GM12872 (cell line): Measurements from ENCODE around the gene BAG3.

Experiments used
- CTCF ChIP-seq: IDR thresholded peaks from 3 replicates; pipeline ENCODE4 v1.5.1; 2011; ENCODE audit warnings: low read depth, mild to moderate bottlenecking, low read length, moderate library complexity; ENCODE audit not compliant: insufficient read depth

The BAG3 gene

GRCh38 chr10:119670717-119671116 is 19.5 kb downstream of the BAG3 start:
- no peak for TF ChIP-seq CTCF

GRCh38 chr10:119671381-119671780 is 20.2 kb downstream of the BAG3 start:
- no peak for TF ChIP-seq CTCF

- no peak for TF ChIP-seq CTCF
Observed at GRCh38 chr10:119672291-119672690, 21.1 kb downstream of the BAG3 start.

GRCh38 chr10:119673271-119673670 is 22.1 kb downstream of the BAG3 start:
- TF ChIP-seq CTCF, result no peak

GRCh38 chr10:119675483-119676170 is 24.4 kb downstream of the BAG3 start:
- no peak for TF ChIP-seq CTCF

GRCh38 chr10:119677126-119677525 is 25.9 kb downstream of the BAG3 start:
- no peak for TF ChIP-seq CTCF

- TF ChIP-seq CTCF, result no peak
Observed at GRCh38 chr10:119677904-119678755, 26.9 kb downstream of the BAG3 start.
